Activated T-cell treated with anti-CD3 and anti-CD28 coated beads, Interleukin-2, amount 50 U/mL, for 1 hour (primary cell): ENCODE measurements around the gene RGL2.
"Not testable (repeated sequence)": the region's sequence is repeated elsewhere in the genome, so short reads cannot be mapped to it uniquely, and the experiment has no call there.

Experiments
- DNase-seq: peaks from one replicate; pipeline ENCODE4 v3.0.0-alpha.2; 2020

The RGL2 gene

GRCh38 chr6:33273129-33273923 is 25.4 kb downstream of the RGL2 start:
- DNase-seq = no peak

- no peak for DNase-seq
Measured at GRCh38 chr6:33272275-33273128, 26.2 kb downstream of the RGL2 start.

DNA sequence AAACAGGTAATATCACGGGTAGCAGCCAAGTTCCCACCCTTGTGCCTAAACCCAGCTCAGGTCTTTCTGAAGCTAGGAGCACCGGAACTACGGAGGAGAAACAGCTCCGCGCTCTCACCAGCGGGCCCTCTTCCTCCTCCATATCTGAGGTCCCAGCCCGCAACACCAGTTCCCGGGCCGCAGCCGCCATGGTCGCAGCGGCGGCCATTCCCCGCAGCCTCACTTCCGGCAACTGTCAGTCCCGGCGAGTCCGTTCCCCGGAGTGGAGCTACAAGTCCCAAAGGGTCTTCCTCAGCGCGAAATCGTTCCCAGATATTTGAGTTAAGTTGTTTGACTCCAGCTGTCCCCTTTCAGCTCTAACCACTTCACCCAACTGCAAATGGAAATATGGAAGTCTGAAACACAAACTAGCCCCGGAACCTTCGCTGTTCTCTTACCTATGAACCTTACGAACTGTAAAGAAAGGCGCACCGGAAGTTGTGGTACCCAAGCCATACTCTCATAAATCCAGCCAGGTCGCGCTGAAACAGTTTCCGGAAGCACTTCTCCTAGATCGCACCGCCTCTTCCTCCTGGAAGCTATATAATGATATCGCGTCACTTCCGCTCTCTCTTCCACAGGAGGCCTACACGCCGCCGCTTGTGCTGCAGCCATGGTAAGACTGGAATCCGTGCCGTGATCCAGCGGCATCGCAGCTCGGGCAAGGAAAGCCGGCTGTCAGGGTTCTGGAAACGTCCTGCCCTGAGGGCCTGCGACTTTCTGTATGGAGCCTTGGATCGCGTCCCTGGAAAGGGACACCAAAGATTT is 27.1 kb downstream of the RGL2 start, which contains the start of the genes RPS18 and VPS52:
Gene RPS18 (plus strand): TSS at position 608 of the 807 bp plus-strand sequence. CDS start 45 bp downstream, at position 653.
Gene VPS52 (minus strand): TSS at position 409 of the 807 bp plus-strand sequence. CDS start 201 bp downstream, at position 208.
- DNase-seq = peak; percentile 89

GRCh38 chr6:33271117-33271467 is 27.6 kb downstream of the RGL2 start:
- no peak for DNase-seq

- no peak for DNase-seq
Measured at GRCh38 chr6:33264015-33264414, 34.7 kb downstream of the RGL2 start.

DNA sequence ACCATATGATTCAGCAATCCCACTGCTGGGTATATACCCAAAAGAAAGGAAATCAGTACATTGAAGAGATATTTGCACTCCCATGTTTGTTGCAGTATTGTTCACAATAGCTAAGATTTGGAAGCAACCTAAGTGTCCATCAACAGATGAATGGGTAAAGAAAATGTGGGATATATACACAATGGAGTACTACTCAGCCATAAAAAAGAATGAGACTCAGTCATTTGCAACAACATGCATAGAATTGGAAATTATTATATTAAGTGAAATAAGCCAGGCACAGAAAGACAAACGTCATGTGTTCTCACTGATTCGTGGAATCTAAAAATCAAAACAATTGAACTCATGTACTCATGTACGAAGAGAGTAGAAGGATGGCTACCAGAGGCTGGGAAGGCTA is 36.3 kb downstream of the RGL2 start:
- DNase-seq = not testable (repeated sequence)

DNA sequence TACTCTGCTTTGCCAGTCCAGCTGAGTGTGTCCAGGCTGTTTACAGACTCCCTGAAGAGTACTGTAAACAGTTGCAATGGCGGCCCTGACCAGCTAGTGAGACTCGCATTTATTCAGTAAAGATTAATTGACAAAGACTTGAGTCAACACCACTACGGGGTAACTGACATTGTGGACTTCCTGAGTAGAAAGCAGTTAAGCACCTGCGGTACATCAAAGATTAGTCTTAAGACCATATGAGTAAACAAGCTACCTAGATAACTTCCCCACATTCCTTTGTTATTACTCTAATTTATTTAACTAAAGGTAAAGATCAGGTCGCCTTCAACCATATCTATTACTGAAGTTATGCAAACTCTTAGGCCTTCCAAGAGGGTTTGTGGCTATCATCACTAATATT is 39.7 kb downstream of the RGL2 start:
- DNase-seq = no peak

- no peak for DNase-seq
Measured at GRCh38 chr6:33254591-33254990, 44.2 kb downstream of the RGL2 start.

- no peak for DNase-seq
Measured at GRCh38 chr6:33252759-33253158, 46.0 kb downstream of the RGL2 start.

GRCh38 chr6:33251395-33252012 is 47.2 kb downstream of the RGL2 start:
- no peak for DNase-seq

- DNase-seq = no peak
Measured at GRCh38 chr6:33250731-33251130, 48.0 kb downstream of the RGL2 start.

DNA sequence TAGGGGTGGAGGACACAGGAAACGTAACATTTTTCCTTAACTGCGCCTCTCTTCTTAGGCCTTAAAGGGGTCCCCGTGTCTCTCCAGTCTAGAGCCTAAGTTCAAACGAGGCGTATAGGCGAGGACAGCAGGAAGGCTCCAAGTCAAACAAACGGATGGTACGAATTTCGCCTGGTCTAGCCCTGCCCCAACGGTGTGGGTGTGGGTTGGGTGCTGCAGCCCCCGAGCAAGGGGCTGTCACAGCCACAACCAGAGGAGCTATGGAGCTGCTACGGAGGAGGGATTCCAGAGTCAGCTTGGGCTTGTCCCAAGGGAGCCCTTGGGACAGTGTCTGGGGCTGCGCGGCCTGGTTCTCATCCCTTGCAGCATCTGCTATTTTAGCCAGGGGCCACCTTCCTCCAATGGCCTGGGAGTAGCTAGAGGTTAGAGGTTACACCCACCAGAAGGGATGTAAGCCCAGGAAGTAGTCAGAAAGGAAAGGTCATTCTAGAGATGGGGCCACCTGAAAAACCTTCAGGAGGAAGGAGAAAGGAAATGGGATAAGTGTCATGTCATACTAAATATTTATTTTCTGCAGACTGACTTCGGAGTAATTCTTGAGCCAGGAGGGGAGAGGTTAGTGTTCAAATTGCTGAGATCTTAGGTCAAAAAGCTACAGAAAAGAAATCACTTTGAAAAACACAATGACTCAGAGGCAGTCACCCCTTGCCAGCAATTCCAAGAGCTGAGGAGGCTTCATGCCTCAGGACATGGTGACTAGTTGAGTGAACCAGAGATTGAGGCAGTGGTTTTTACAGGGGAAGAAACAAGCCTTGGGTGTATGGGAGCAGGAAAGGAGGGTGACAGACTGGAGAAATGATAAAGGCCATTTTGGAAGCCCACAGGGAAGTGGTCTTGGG is 48.8 kb downstream of the RGL2 start:
- no peak for DNase-seq

- DNase-seq = peak; percentile 94
Measured at GRCh38 chr6:33248932-33249731, 49.6 kb downstream of the RGL2 start.

- no peak for DNase-seq
Measured at GRCh38 chr6:33248643-33248931, 50.2 kb downstream of the RGL2 start.

DNA sequence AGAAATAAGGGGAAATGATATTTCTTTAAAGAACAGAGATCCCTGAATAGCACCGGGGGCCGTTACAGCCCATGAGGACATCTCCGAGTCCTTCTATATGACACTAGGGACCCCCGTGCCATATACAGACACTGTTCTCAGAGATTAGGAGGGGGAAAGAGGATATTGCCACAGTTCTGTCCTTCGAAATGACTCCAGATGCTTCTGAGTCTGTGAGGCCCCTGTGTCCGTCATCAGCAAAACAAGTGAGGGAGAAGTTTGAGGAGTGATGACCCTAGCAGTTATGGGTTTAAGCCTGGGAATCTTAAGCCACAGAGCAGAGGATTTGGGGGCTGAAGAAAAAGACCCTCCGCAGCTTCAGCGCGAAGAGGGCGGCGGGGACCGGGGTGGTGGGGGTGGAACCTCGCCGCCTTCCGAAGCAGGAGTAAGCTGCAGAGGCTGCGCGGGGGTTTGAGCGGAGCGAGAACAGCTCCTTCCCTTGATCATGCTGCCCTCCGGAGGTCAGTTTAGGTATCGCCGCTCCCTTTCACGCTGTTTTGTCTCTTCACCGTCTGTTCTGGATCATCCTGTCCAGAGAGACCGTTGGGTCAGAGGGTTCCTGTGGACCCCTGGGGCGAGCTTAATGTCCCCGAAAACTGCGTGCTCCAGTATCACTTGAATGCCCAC is 50.6 kb downstream of the RGL2 start:
- peak; percentile 93 for DNase-seq

- no peak for DNase-seq
Measured at GRCh38 chr6:33243476-33243875, 55.3 kb downstream of the RGL2 start.

DNA sequence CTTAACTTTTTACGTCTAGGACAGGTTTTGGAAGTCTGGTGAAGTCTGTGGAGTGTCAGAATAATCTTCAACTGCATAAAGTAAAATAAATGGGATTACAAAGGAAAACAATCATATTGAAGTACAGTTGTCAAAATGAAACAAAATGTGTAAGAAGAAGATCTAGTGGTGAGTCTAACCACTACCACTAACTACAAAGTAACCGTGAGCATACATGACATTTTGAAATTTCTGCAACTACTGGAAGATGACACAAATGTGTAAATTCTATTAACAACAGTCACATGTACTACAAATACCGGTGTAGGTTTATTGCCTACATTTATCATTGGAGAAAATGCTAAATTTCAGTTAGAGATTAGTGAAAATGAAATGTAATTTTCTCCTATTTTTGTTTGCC is 56.8 kb downstream of the RGL2 start:
- no peak for DNase-seq
